H1 (cell line): ENCODE data around the gene TMIGD3. TPM values are rescaled to one million over a fixed set of nuclear protein-coding genes. Genes with fewer than 3 reads are reported as not detected.
A peak's percentile ranks its signal among the peaks of the same experiment; 100 is the strongest.

Experiments
- CTCF ChIA-PET: fragments of 300-600 bp; sonication (Branson Sonifier 250); formaldehyde crosslinking; loops from one replicate; lab custom pipeline; 2021; ENCODE audit not compliant: partially characterized antibody; lab: Charles Lee
- POLR2A ChIA-PET: fragments of 300-600 bp; sonication (Branson Sonifier 250); formaldehyde crosslinking; loops from one replicate; lab custom pipeline; 2021; ENCODE audit warnings: inconsistent platforms; ENCODE audit not compliant: partially characterized antibody; lab: Charles Lee
- DNase-seq, 2 experiments: peaks; one replicate each; pipeline versions ENCODE4 v3.0.0 to v3.0.0-alpha.2; 2010 to 2022; ENCODE audit warnings: low spot score in 2 of 2, low read depth in 1 of 2, mixed read lengths in 1 of 2
- FAIRE-seq: peaks from 2 replicates; lab custom pipeline; 2011; peaks lifted over from hg19 to GRCh38; lab: Jason Lieb, UNC
- H2AFZ ChIP-seq: 2 replicates; pipeline ENCODE4 v1.8.1; 2012; ENCODE audit warnings: low read length, inconsistent platforms
- H2AK5ac ChIP-seq: 2 replicates; pipeline ENCODE4 v1.6.1; 2013; ENCODE audit warnings: low read depth, low read length
- H2BK120ac ChIP-seq: replicated peaks from 2 replicates; pipeline ENCODE3; 2013; ENCODE audit warnings: low read depth, low read length, inconsistent platforms
- H2BK12ac ChIP-seq: 2 replicates; pipeline ENCODE4 v1.6.1; 2013; ENCODE audit warnings: low read depth, low read length
- H2BK15ac ChIP-seq: 2 replicates; pipeline ENCODE4 v1.6.1; 2013; ENCODE audit warnings: low read length
- H2BK20ac ChIP-seq: 2 replicates; pipeline ENCODE4 v1.6.1; 2013; ENCODE audit warnings: low read length
- H2BK5ac ChIP-seq: 2 replicates; pipeline ENCODE4 v1.6.1; 2013; ENCODE audit warnings: low read depth, low read length
- H3K14ac ChIP-seq: 2 replicates; pipeline ENCODE4 v1.6.1; 2013; ENCODE audit warnings: inconsistent platforms; ENCODE audit not compliant: insufficient read length
- H3K18ac ChIP-seq: 2 replicates; pipeline ENCODE4 v1.6.1; 2013; ENCODE audit warnings: low read length; ENCODE audit errors: extremely low read depth
- H3K23ac ChIP-seq: 2 replicates; pipeline ENCODE4 v1.6.1; 2013; ENCODE audit warnings: inconsistent platforms; ENCODE audit not compliant: insufficient read length
- H3K23me2 ChIP-seq: 2 replicates; pipeline ENCODE4 v1.6.1; 2013; ENCODE audit warnings: low read depth, low read length
- H3K27ac ChIP-seq: 2 replicates; pipeline ENCODE4 v1.6.1; 2011; ENCODE audit warnings: low read depth, low read length, inconsistent platforms
- H3K27me3 ChIP-seq, 4 experiments: replicated peaks in 1 of 4; 1 replicate in 1 of 4; 2 replicates in 3 of 4; pipeline versions ENCODE4 v1.6.1 to v1.8.1; 2011 to 2013; ENCODE audit warnings: low read length in 3 of 4, mild to moderate bottlenecking in 3 of 4, inconsistent platforms in 2 of 4, mixed read lengths in 2 of 4, moderate library complexity in 1 of 4; ENCODE audit not compliant: control insufficient read depth in 3 of 4, insufficient read depth in 3 of 4; ENCODE audit errors: extremely low read depth in 1 of 4
- H3K36me3 ChIP-seq, 4 experiments: 2 replicates each; pipeline versions ENCODE4 v1.6.1 to v1.8.1; 2011 to 2013; ENCODE audit warnings: mild to moderate bottlenecking in 4 of 4, low read length in 3 of 4, moderate library complexity in 2 of 4, control low read depth in 1 of 4, inconsistent platforms in 1 of 4; ENCODE audit not compliant: insufficient read depth in 4 of 4, control insufficient read depth in 2 of 4
- H3K4ac ChIP-seq: replicated peaks from 2 replicates; pipeline ENCODE3; 2013; ENCODE audit warnings: low read length, low read depth, mixed read lengths, inconsistent platforms; ENCODE audit not compliant: insufficient read length
- H3K4me1 ChIP-seq, 4 experiments: replicated peaks in 1 of 4; 1 replicate in 1 of 4; 2 replicates in 3 of 4; pipeline versions ENCODE4 v1.6.1 to v1.8.1; 2011 to 2013; ENCODE audit warnings: low read length in 3 of 4, inconsistent platforms in 2 of 4, mixed read lengths in 1 of 4; ENCODE audit not compliant: insufficient read depth in 4 of 4, control insufficient read depth in 3 of 4
- H3K4me2 ChIP-seq, 2 experiments: 2 replicates each; pipeline versions ENCODE4 v1.6.1 to v1.8.1; 2011 to 2013; ENCODE audit warnings: low read depth in 2 of 2, low read length in 2 of 2, control low read depth in 1 of 2, inconsistent platforms in 1 of 2, mild to moderate bottlenecking in 1 of 2; ENCODE audit not compliant: insufficient read depth in 1 of 2
- H3K4me3 ChIP-seq, 4 experiments: fragments of 200-600, 300-600 bp in 1 of 4; sonication (generic), shearing (Covaris generic), sonication (Bioruptor Twin) in 1 of 4; 2 replicates each; pipeline versions ENCODE4 v1.5.1 to v1.8.1; 2011 to 2016; ENCODE audit warnings: low read length in 4 of 4, low read depth in 3 of 4, control low read depth in 2 of 4, inconsistent platforms in 2 of 4, mild to moderate bottlenecking in 2 of 4, mixed read lengths in 1 of 4, moderate library complexity in 1 of 4; ENCODE audit not compliant: insufficient read depth in 2 of 4; ENCODE audit errors: extremely low read depth in 1 of 4
- H3K56ac ChIP-seq: replicated peaks from 2 replicates; pipeline ENCODE3; 2013; ENCODE audit warnings: low read depth, mild to moderate bottlenecking, mixed read lengths, low read length, inconsistent platforms; ENCODE audit not compliant: insufficient read length
- H3K79me1 ChIP-seq: 2 replicates; pipeline ENCODE4 v1.6.1; 2013; ENCODE audit warnings: low read depth, low read length, control low read depth
- H3K79me2 ChIP-seq, 2 experiments: 2 replicates each; pipeline versions ENCODE4 v1.6.1 to v1.8.1; 2012 to 2013; ENCODE audit warnings: low read length in 2 of 2, mild to moderate bottlenecking in 2 of 2, inconsistent platforms in 1 of 2; ENCODE audit not compliant: insufficient read depth in 2 of 2, control insufficient read depth in 1 of 2
- H3K9ac ChIP-seq, 4 experiments: replicated peaks in 1 of 4; 1 replicate in 1 of 4; 2 replicates in 3 of 4; pipeline versions ENCODE4 v1.6.1 to v1.8.1; 2011 to 2013; ENCODE audit warnings: low read depth in 3 of 4, low read length in 3 of 4, control low read depth in 2 of 4, mild to moderate bottlenecking in 2 of 4, moderate library complexity in 2 of 4, inconsistent platforms in 1 of 4; ENCODE audit errors: extremely low read depth in 1 of 4
- H3K9me3 ChIP-seq, 2 experiments: 2 replicates each; pipeline versions ENCODE4 v1.6.1 to v1.8.1; 2012 to 2013; ENCODE audit warnings: mild to moderate bottlenecking in 2 of 2, moderate library complexity in 2 of 2, control low read depth in 1 of 2, inconsistent platforms in 1 of 2, low read depth in 1 of 2, low read length in 1 of 2, mixed read lengths in 1 of 2; ENCODE audit not compliant: insufficient read depth in 2 of 2
- H4K20me1 ChIP-seq, 2 experiments: replicated peaks in 1 of 2; 2 replicates each; pipeline versions ENCODE3 to v1.8.1; 2011 to 2013; ENCODE audit warnings: inconsistent platforms in 2 of 2, low read length in 2 of 2, mild to moderate bottlenecking in 1 of 2; ENCODE audit not compliant: insufficient read depth in 2 of 2, control insufficient read depth in 1 of 2
- H4K5ac ChIP-seq: 2 replicates; pipeline ENCODE4 v1.6.1; 2013; ENCODE audit warnings: low read length, low read depth, mixed read lengths, inconsistent platforms; ENCODE audit not compliant: insufficient read length
- H4K8ac ChIP-seq: 2 replicates; pipeline ENCODE4 v1.8.0; 2013; ENCODE audit warnings: mild to moderate bottlenecking, moderate library complexity, low read length, inconsistent platforms; ENCODE audit not compliant: insufficient read depth; ENCODE audit errors: extremely low read depth
- H4K91ac ChIP-seq: replicated peaks from 2 replicates; pipeline ENCODE3; 2013; ENCODE audit warnings: low read length, mixed read lengths, inconsistent platforms; ENCODE audit not compliant: insufficient read length
- CHD2 ChIP-seq: IDR thresholded peaks from 2 replicates; pipeline ENCODE4 v1.6.1; 2012; ENCODE audit warnings: low read length, improper control_type of control experiment
- CTCF ChIP-seq, 3 experiments: IDR thresholded peaks; 1 replicate in 2 of 3; 2 replicates in 1 of 3; pipeline versions ENCODE4 v1.5.1 to v1.6.1; 2011; ENCODE audit warnings: low read length in 3 of 3, mild to moderate bottlenecking in 3 of 3, inconsistent platforms in 2 of 3, low read depth in 1 of 3, moderate library complexity in 1 of 3; ENCODE audit not compliant: insufficient read depth in 1 of 3; ENCODE audit errors: control extremely low read depth in 1 of 3
- FOSL1 ChIP-seq: IDR thresholded peaks from 2 replicates; pipeline ENCODE4 v1.6.1; 2011; ENCODE audit warnings: mild to moderate bottlenecking, low read depth, low read length, moderate library complexity; ENCODE audit not compliant: insufficient read depth
- GTF2F1 ChIP-seq: IDR thresholded peaks from 2 replicates; pipeline ENCODE4 v1.6.1; 2012; ENCODE audit warnings: low read depth, low read length, improper control_type of control experiment, borderline replicate concordance
- RAD21 ChIP-seq, 2 experiments: IDR thresholded peaks in 1 of 2; conservative IDR thresholded peaks in 1 of 2; 2 replicates each; pipeline ENCODE4 v1.6.1; 2011; ENCODE audit warnings: low read depth in 2 of 2, low read length in 2 of 2, improper control_type of control experiment in 1 of 2, inconsistent platforms in 1 of 2, mild to moderate bottlenecking in 1 of 2, moderate library complexity in 1 of 2
- ZNF274 ChIP-seq: IDR thresholded peaks from 2 replicates; pipeline ENCODE4 v1.7.0; 2012; ENCODE audit warnings: low read length, borderline replicate concordance; ENCODE audit errors: extremely low read depth
- WGBS, 2 experiments: shearing (Covaris generic) in 1 of 2; methylation state at CpG; one replicate each; pipeline versions ENCODE4 v1.1.6 to v1.1.7; 2013 to 2015; ENCODE audit warnings: low lambda C conversion rate in 2 of 2, mixed read lengths in 2 of 2, inconsistent platforms in 1 of 2, low coverage in 1 of 2, missing lambda C conversion rate in 1 of 2; ENCODE audit not compliant: insufficient replicate concordance in 2 of 2, insufficient coverage in 1 of 2, insufficient read length in 1 of 2; ENCODE audit errors: extremely low coverage in 1 of 2, missing lambda C conversion rate in 1 of 2; 5-methylcytosine and 5-hydroxymethylcytosine counted together
- polyA plus RNA-seq, 7 experiments: library from polyadenylated mRNA; depleted of rRNA in 3 of 7; stranded (reverse) in 5 of 7; unstranded in 2 of 7; fragments of >200 nt in 5 of 7; fragments of 200-250 nt in 2 of 7; gene quantifications; 1 replicate in 5 of 7; 2 replicates in 1 of 7; 4 replicates in 1 of 7; pipeline versions ENCODE4 v1.2.1 to v1.2.3, GENCODE V29; 2011 to 2013; ENCODE audit warnings: missing spikeins in 2 of 7, mixed read lengths in 2 of 7
- total RNA-seq: library from RNA; stranded (reverse); fragmentation: NEBNext Ultra II Directional; extraction: Animal tissue kit (Norgen Biotek cat#: 25700); gene quantifications from 2 replicates; pipeline ENCODE4 v1.2.1, GENCODE V29; 2021

TMIGD3 gene
- total and polyA plus RNA-seq, 2 of the 8 experiments (the other 6 are each of a cell fraction or from before 2014, with no cell fraction given) = not detected

- no peak overlapping the region for H2AFZ ChIP-seq
- H3K4me2 ChIP-seq = no peak overlapping the region
- no peak overlapping the region for H4K91ac ChIP-seq
- no peak overlapping the region for H3K23ac ChIP-seq
- no peak overlapping the region for H3K14ac ChIP-seq
- H3K4me1 ChIP-seq = no peaks in the 10 kb centered on the region
- H3K18ac ChIP-seq = no peak overlapping the region
- H2BK5ac ChIP-seq = no peak overlapping the region
- TF ChIP-seq RAD21 (IDR thresholded peaks at IDR 0.05 in 1 of 2, conservative IDR thresholded peaks at IDR 0.05 in 1 of 2; ENCODE audit: low read depth in 2 of 2, low read length in 2 of 2) (peak; percentile 56 to 66), CHD2 (0 out of 2 replicates have a peak, but pooled peaks have one; percentile 25), GTF2F1 (no peak), CTCF (IDR thresholded peaks at IDR 0.05; ENCODE audit: control extremely low read depth in 1 of 3, insufficient read depth in 1 of 3, low read depth in 1 of 3, low read length in 3 of 3) (peak; percentile 67 to 81 (median 68)), ZNF274 (no peak), FOSL1 (no peak)
- no peak overlapping the region; a peak in 1 of 7 replicates for H3K9ac ChIP-seq
- H2BK15ac ChIP-seq = no peak overlapping the region
- ChIA-PET CTCF (interaction anchor here (1.0 to 2.8 kb wide), 14 partner anchors 8 to 792 kb away, joined by 3 to 9 read pairs (median 4); no protein-coding TSS in a partner anchor), POLR2A (interaction anchor here (0.9 kb wide), 1 partner anchor 22 kb away, joined by 3 read pairs; no protein-coding TSS in a partner anchor)
- H3K27ac ChIP-seq = no peak overlapping the region
- FAIRE-seq (no peak), DNase-seq (peak; percentile 31 to 78)
- no peak overlapping the region for H4K8ac ChIP-seq
- H3K27me3 ChIP-seq = no peaks in the 10 kb centered on the region
- H3K79me1 ChIP-seq = no peaks in the 10 kb centered on the region; the same call in 1 of the 2 replicates
- H3K9me3 ChIP-seq = no peaks in the 10 kb centered on the region
- H3K36me3 ChIP-seq = peaks cover 41 to 83% (median 63%) of the 10 kb centered on the region in 4 experiments
- no peak overlapping the region for H2BK120ac ChIP-seq
- peaks cover 0 to 11% of the 10 kb centered on the region in 2 experiments; a peak in 2 of 4 replicates for H3K79me2 ChIP-seq
- no peak overlapping the region for H4K5ac ChIP-seq
- peaks cover 0 to 8% of the 10 kb centered on the region in 2 experiments for H4K20me1 ChIP-seq
- no peak overlapping the region for H3K56ac ChIP-seq
- H3K4ac ChIP-seq = no peak overlapping the region
- 73% methylated on average over 9 of the region's 9 CpGs; no CpG with 5 or more reads in 1 of the 2 experiments for WGBS, 2 experiments
- H2AK5ac ChIP-seq = no peak overlapping the region
- no peak overlapping the region for H3K4me3 ChIP-seq
- H2BK20ac ChIP-seq = no peak overlapping the region
- H2BK12ac ChIP-seq = no peak overlapping the region
- no peaks in the 10 kb centered on the region for H3K23me2 ChIP-seq
These were observed 61.8 kb downstream of the TMIGD3 start for GRCh38 chr1:111441573-111442192.
